GM21381 (cell line): ENCODE data around the gene DGLUCY.

Source experiments
- ATAC-seq: cut with Tn5 transposase; IDR thresholded peaks from one replicate; pipeline ENCODE4 v1.9.1; 2021; ENCODE audit warnings: mild to moderate bottlenecking, moderate library complexity; ENCODE audit not compliant: unreplicated experiment

The DGLUCY gene

GRCh38 chr14:91272341-91273272 lies 158.7 kb downstream of the DGLUCY start:
- ATAC-seq = no peak

- ATAC-seq = no peak
These were observed 159.5 kb downstream of the DGLUCY start for GRCh38 chr14:91273273-91273884.

- ATAC-seq = no peak
These were observed 160.0 kb downstream of the DGLUCY start for GRCh38 chr14:91273885-91274273.

GRCh38 chr14:91274796-91275195 lies 160.9 kb downstream of the DGLUCY start:
- no peak for ATAC-seq
